NB4 (cell line): ENCODE measurements around the gene PITPNM3.

Experiments
- DNase-seq: peaks from one replicate; pipeline ENCODE4 v3.0.0; 2010; ENCODE audit warnings: low read depth
- H3K4me3 ChIP-seq: one replicate; pipeline ENCODE4 v1.5.1; 2011; ENCODE audit warnings: mild to moderate bottlenecking, low read depth, low read length, moderate library complexity
- MAX ChIP-seq: IDR thresholded peaks from 2 replicates; pipeline ENCODE4 v1.6.1; 2011; ENCODE audit warnings: low read depth, low read length
- MYC ChIP-seq: IDR thresholded peaks from 2 replicates; pipeline ENCODE4 v1.6.1; 2011; ENCODE audit warnings: low read depth, low read length
- POLR2A ChIP-seq: IDR thresholded peaks from 2 replicates; pipeline ENCODE4 v1.6.1; 2011; ENCODE audit warnings: mild to moderate bottlenecking; ENCODE audit not compliant: insufficient read length; ENCODE audit errors: extremely low read depth
- TF ChIP-seq, protein P1 (sequence below): IDR thresholded peaks from one replicate; pipeline ENCODE4 v1.5.1; 2012; ENCODE audit warnings: low read depth, low read length

PITPNM3 gene

DNA sequence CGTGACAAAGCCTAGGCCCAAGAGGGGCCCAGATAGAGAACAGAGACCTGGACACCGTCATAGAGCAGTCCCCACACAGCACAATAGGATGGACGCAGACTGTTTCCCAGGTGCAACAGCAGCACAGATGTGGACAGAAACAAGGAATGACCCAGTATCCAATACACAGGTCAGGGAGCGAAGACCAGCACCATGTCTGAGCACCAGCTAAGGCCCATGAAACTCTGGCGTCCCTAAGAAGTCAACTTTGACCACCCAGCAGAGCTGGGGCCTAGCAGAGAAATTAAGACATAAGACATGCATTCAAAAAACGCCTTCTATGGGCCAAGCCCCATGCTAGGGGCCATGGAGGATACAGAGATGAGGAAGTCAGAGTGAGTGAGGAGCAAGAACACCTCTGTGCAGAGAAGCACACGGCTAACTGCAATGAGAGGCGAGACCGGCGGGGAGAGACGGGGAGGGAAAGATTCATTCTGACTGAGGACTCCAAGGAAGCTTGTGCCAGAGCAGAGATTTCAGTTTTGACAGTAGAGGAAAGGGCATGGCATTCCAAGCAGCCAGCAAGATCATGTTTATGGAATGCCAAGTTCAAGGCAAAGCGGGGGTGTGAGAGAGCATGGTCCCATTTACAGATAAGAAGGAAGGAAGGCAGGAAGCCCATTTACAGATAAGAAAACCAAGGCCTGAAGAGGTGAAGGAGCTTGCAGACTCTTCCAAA is 50.8 kb downstream of the PITPNM3 start:
- TF ChIP-seq MAX = no peak
- no peak for TF ChIP-seq POLR2A
- TF ChIP-seq MYC = no peak
- TF ChIP-seq, protein P1, sequence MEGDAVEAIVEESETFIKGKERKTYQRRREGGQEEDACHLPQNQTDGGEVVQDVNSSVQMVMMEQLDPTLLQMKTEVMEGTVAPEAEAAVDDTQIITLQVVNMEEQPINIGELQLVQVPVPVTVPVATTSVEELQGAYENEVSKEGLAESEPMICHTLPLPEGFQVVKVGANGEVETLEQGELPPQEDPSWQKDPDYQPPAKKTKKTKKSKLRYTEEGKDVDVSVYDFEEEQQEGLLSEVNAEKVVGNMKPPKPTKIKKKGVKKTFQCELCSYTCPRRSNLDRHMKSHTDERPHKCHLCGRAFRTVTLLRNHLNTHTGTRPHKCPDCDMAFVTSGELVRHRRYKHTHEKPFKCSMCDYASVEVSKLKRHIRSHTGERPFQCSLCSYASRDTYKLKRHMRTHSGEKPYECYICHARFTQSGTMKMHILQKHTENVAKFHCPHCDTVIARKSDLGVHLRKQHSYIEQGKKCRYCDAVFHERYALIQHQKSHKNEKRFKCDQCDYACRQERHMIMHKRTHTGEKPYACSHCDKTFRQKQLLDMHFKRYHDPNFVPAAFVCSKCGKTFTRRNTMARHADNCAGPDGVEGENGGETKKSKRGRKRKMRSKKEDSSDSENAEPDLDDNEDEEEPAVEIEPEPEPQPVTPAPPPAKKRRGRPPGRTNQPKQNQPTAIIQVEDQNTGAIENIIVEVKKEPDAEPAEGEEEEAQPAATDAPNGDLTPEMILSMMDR = no peak
- no peak for DNase-seq
- no peak overlapping the region for H3K4me3 ChIP-seq

- no peak for DNase-seq
- TF ChIP-seq, protein P1 = no peak
- TF ChIP-seq MAX = no peak
- no peak for TF ChIP-seq POLR2A
- no peak for TF ChIP-seq MYC
- H3K4me3 ChIP-seq = no peak overlapping the region
Measured at GRCh38 chr17:6503641-6504195, 52.6 kb downstream of the PITPNM3 start.

- H3K4me3 ChIP-seq = no peak overlapping the region
- no peak for DNase-seq
- TF ChIP-seq POLR2A (no peak), MYC (no peak), MAX (no peak)
- TF ChIP-seq, protein P1 = no peak
Measured at GRCh38 chr17:6502871-6503509, 53.4 kb downstream of the PITPNM3 start.

GRCh38 chr17:6502142-6502541 is 54.2 kb downstream of the PITPNM3 start:
- no peak overlapping the region for H3K4me3 ChIP-seq
- TF ChIP-seq POLR2A (no peak), MYC (no peak), MAX (no peak)
- TF ChIP-seq, protein P1 = no peak
- DNase-seq = no peak

- no peak for DNase-seq
- H3K4me3 ChIP-seq = no peak overlapping the region
- TF ChIP-seq MYC (no peak), MAX (no peak), POLR2A (no peak)
- TF ChIP-seq, protein P1 = no peak
Measured at GRCh38 chr17:6501359-6501758, 55.0 kb downstream of the PITPNM3 start.
